LHCN-M2 (cell line): ENCODE measurements around the gene TMEM114. TPM values are rescaled to one million over a fixed set of nuclear protein-coding genes. Genes with fewer than 3 reads are reported as not detected.
A peak's percentile ranks its signal among the peaks of the same experiment; 100 is the strongest.

ENCODE experiments used
- DNase-seq: peaks from one replicate; pipeline ENCODE4 v3.0.0-alpha.2; 2012; ENCODE audit warnings: low read depth
- polyA plus RNA-seq: library from polyadenylated mRNA; unstranded; fragments of >200 nt; gene quantifications from one replicate; pipeline ENCODE4 v1.2.1, GENCODE V29; 2012; ENCODE audit warnings: missing spikeins
- total RNA-seq: library from RNA; depleted of rRNA; stranded (reverse); fragments of >200 nt; gene quantifications from 2 replicates; pipeline ENCODE4 v1.2.3, GENCODE V29; 2014; rRNA removed

The TMEM114 gene
- total RNA-seq, result not detected in 2 replicates
- polyA plus RNA-seq, result not detected

DNA sequence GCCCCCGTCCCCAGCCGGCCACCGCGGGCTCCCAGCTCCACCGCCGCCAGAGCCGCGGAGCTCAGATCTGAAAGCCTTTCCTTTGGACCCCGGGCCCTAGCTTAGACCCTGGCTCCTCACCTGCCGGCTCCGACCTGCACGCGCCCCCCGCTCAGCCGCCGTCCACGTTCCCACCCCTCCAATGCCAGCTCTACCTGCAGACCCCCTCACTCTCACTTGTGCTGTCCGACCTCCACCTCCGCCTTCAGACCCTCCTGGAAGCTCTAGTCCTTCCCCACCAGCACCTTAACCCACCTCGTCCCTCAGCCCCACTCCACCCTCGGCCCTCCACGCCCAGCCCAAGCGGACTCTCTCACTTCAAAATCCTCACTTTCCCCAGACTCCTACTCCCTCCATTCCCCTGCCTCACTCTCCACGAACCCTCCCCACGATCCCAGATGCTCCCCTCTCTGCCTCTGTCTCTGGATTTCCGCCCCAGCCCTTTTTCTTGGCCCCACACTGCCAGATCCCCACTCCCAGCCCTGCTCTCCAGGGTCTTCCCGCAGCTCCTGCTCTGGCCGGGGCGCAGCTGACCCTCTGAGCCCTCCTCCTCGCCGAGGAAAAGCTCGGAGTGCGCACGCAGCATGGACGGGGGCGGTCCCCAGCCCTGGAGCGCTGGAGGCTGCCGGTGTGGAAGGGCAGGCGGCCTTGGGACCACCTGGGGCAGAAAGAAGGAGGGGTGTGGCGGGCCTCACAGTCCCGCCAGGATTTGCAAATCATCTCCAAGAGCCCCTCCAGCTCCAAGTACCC lies at the start of gene TMEM114:
TSS of gene TMEM114 (minus strand) at position 612 of the 789 bp plus-strand sequence. CDS start 673 bp downstream, outside the sequence.
- no peak for DNase-seq

- DNase-seq, result no peak
Observed at GRCh38 chr16:8639694-8640093, 49.4 kb upstream of the TMEM114 start.

DNA sequence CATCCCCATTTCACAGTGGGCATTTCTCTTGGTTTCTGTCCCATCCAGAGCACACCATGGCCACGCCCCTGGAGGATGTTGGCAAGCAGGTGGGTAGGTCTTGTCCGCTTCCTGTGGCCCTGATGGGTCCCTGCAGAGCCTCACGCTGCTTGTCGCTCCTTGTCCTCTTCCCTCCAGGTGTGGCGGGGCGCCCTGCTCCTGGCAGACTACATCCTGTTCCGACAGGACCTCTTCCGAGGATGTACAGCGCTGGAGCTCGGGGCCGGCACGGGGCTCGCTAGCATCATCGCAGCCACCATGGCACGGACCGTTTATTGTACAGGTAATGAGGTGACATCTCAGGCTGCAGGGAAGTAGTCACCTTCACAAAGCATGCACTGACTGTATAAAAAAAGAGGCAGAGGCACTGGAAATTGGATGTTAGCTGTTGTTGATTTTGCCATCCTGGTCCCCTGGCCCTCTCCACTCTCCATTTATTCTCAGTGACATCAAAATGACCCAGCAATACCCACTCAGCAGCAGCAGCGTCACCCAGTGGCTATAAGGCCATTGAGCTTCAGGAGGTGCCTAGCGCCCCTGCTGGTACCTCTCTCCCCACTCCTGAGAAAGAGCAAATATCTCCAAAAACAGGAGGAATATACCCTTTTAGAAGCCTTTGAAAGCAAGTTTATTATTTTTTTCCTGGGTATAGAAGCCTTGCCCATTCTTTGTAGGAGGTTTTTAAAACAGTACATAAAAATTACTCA lies 44.9 kb upstream of the TMEM114 start:
- no peak for DNase-seq

- no peak for DNase-seq
Observed at GRCh38 chr16:8632675-8633182, 42.4 kb upstream of the TMEM114 start.

GRCh38 chr16:8631818-8632465 lies 41.6 kb upstream of the TMEM114 start:
- no peak for DNase-seq

DNA sequence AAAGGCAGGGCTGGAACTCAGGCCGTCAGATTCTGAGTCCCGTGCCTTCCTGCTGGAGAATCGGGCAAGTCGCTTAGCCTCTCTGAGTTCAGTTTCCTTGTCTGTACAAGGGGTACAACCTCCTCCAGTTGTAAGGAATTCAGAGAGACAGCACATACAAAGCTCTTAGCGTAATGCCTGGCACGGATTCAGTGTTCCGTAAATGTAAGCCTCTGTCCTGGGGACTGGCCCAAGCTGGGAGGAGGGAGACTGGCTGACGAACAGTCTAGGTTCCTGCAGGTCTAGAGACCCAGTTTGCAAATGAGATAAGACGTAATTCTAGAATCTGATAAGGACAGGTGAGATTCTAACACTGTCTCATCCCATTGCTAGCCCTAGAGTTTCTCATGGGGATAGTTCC lies 41.1 kb upstream of the TMEM114 start:
- no peak for DNase-seq

DNA sequence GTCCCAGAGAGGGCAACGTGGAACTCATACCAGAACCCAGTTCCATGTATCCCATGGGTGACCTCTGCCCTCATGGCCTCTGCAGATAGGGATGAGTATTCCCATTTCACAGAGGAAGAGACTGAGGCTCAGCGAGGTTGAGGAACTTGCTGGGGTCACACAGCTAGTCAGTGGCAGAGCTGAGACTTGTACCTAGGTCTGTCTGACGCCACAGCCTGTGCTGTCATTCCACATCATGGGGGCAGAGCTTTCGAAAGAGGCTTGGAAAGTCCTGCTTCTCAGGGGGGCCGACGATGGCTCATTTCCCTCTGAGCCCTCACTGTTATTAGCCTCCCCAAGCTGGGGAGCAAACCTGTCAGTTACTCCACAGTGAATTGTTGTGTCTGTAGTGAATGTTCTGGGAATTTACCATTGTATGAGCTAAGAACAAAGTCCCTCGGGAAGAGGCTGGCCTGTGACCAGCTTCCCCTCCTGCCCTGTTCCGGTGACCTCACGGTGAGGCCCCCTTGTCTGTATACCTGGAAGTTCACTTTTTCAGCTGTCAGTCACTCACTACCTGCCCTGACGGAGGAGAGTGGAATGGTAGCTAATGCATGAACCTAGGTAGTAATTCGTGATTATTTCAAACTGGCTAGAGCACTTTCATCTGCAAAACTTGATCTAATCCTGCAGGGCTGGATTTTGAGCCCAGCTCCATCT lies 40.1 kb upstream of the TMEM114 start:
- no peak for DNase-seq

DNA sequence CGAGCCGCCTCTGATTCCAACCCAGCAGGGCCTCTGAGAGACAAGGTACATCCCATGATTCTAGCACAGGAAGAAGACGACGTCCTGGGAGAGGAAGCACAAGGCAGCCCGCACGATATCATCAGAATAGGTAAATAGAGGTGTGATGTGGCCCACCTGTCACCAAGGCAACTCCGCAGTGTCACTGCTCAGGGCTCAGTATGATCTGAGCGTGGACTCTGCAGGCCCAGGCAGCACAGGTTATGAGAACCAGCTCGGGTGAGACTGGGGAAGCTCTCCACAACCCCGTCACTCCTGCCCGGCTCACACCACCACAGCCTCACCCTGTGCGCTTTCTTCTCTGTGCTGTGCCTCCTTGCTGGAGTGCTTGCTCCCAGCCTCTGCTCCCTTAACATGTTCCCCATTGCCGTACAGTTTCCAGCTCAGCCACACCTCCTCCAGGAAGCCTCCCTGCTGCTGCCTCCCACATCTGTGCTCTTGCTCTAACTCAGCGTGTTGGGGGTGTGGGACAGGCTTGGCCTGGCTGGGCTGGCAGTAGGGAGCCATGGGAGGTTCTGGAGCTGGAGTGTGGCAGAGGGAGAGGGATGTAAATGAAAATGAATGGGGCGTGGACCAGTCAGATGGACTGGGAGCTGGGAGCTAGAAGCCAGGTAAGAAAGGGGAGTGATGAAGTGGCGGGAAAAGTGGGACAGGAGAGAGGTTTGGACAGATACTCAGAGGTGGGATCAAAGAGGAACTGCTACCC lies 38.8 kb upstream of the TMEM114 start:
- no peak for DNase-seq

DNA sequence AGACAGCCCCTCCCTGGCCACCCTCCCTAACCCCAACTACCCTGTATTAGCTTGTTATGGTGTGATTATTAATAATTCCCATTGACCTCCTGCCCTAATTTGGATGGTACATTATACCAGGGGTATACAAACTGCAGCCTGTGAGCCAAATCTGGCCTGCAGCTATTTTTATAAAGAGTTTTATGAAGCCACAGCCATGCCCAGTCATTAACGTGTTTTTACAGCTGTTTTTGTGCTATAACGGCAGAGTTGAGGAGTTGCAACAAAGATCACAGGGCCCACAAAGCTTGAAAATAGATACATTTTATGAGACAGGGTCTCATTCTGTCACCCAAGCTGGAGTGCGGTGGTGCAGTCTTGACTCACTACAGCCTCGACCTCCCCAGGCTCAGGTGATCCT lies 37.1 kb upstream of the TMEM114 start:
- DNase-seq, result peak; percentile 50

- no peak for DNase-seq
Observed at GRCh38 chr16:8626946-8627345, 36.6 kb upstream of the TMEM114 start.

GRCh38 chr16:8625491-8626087 lies 35.3 kb upstream of the TMEM114 start:
- DNase-seq, result no peak

DNA sequence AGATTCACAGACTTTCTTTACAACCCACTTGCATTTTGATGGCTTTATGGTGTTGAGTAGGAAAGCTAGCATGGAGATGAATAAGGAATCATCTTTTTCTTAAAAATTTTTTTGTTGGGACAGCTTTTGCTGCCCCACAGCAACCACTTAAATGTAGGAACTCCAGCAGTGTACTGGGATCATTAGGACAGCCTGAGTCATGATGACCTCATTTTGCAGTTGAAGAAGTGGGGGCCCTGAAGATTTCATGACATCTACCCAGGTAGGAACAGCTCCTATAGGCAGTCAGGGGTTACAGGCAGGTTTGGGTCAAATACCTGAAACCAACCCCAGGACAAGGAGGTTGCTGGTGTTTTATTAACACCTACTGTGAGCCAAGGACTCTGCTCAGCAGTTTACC lies 33.3 kb upstream of the TMEM114 start:
- peak; percentile 29 for DNase-seq

GRCh38 chr16:8622315-8622656 lies 32.0 kb upstream of the TMEM114 start:
- DNase-seq, result no peak

GRCh38 chr16:8621572-8622314 lies 31.4 kb upstream of the TMEM114 start, which contains the start of gene METTL22:
Gene METTL22 (plus strand): TSS chr16:8621698. CDS start chr16:8625666, 3,968 bp downstream.
- DNase-seq, result peak; percentile 73

- no peak for DNase-seq
Observed at GRCh38 chr16:8621222-8621571, 30.9 kb upstream of the TMEM114 start.

- no peak for DNase-seq
Observed at GRCh38 chr16:8620535-8620934, 30.2 kb upstream of the TMEM114 start.

DNA sequence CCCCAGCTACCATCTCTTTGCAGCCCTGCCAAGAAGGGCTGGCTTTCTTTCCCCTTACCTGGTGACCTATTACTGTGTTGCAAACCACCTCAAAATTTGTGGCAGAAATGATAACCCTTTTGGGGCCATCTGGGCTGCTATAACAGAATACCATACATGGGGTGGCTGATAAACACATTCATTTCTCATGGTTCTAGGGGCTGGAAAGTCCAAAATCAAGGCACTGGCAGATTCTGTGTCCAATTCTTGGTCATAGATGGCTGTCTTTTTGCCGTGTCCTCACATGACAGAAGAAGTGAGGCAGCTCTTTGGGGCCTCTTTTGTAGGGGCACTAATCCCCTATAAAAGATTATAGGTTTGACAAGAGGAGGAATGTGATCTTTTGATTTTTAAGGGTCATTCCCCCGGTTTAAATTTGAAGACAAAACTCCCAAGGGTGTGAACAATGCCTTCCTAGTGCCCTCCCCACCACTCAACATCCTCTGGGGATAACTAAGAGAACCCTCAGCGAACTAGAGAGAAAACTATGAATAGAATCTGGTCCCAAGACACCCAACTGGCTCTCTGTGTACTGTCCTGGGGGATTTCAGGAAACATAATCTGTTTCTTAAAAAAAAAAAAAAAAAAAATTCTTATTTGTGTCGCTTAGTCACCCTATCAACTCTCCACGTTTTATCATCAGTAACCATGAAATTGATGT lies 29.5 kb upstream of the TMEM114 start:
- no peak for DNase-seq

DNA sequence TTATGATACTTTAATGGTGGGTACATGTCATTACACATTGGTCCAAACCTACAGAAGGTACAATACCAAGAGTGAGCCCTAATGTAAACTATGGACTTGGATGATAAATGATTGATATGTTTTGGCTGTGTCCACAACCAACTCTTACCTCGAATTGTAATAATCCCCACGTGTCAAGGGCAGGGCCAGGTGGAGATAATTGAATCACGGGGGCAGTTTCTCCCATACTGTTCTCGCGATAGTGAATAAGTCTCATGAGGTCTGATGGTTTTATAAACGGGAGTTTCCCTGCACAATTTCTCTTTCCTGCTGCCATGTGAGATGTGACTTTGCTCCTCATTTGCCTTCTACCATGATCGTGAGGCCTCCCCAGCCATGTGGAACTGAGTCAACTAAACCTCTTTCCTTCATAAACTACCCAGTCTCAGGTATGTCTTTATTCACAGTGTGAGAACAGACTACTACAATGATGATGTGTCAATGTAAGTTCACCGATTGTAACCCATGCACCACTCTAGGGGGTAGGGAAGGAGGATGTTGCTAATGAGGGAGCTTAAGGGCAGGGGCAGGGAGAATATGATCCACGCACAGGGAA lies 24.2 kb upstream of the TMEM114 start:
- DNase-seq, result no peak
